H9 (cell line): ENCODE results near the gene MED15. TPM values are rescaled to one million over a fixed set of nuclear protein-coding genes. Genes with fewer than 3 reads are reported as not detected.

Experiments
- DNase-seq: peaks from one replicate; pipeline ENCODE4 v3.0.0-alpha.2; 2017
- H2AFZ ChIP-seq: one replicate; pipeline ENCODE4 v1.6.1; 2013; ENCODE audit warnings: mild to moderate bottlenecking, low read length, control low read depth, moderate library complexity
- H2AK5ac ChIP-seq: 2 replicates; pipeline ENCODE4 v1.6.1; 2013; ENCODE audit warnings: low read length, control low read depth, mixed read lengths; ENCODE audit not compliant: insufficient read length
- H2BK120ac ChIP-seq: one replicate; pipeline ENCODE4 v1.6.1; 2013; ENCODE audit warnings: low read depth, mild to moderate bottlenecking, low read length, control low read depth, inconsistent platforms; ENCODE audit not compliant: poor library complexity, severe bottlenecking
- H2BK12ac ChIP-seq: 2 replicates; pipeline ENCODE4 v1.6.1; 2013; ENCODE audit warnings: low read length, control low read depth, mixed read lengths, low read depth; ENCODE audit not compliant: insufficient read length
- H2BK15ac ChIP-seq: 2 replicates; pipeline ENCODE4 v1.6.1; 2013; ENCODE audit warnings: low read depth, low read length, control low read depth
- H2BK20ac ChIP-seq: one replicate; pipeline ENCODE4 v1.6.1; 2013; ENCODE audit warnings: low read depth, mild to moderate bottlenecking, low read length, control low read depth, inconsistent platforms; ENCODE audit not compliant: poor library complexity, severe bottlenecking
- H2BK5ac ChIP-seq: 2 replicates; pipeline ENCODE4 v1.6.1; 2013; ENCODE audit warnings: low read length, control low read depth, mixed read lengths; ENCODE audit not compliant: insufficient read length
- H3K14ac ChIP-seq: 2 replicates; pipeline ENCODE4 v1.6.1; 2013; ENCODE audit warnings: low read length, control low read depth; ENCODE audit not compliant: insufficient read depth
- H3K18ac ChIP-seq: 2 replicates; pipeline ENCODE4 v1.6.1; 2013; ENCODE audit warnings: low read depth, mild to moderate bottlenecking, mixed read lengths, low read length, control low read depth; ENCODE audit not compliant: insufficient read length
- H3K23ac ChIP-seq: 2 replicates; pipeline ENCODE4 v1.6.1; 2013; ENCODE audit warnings: low read length, control low read depth, mixed read lengths, low read depth; ENCODE audit not compliant: insufficient read length
- H3K23me2 ChIP-seq: 2 replicates; pipeline ENCODE4 v1.6.1; 2013; ENCODE audit warnings: low read depth, mild to moderate bottlenecking, mixed read lengths, low read length, control low read depth; ENCODE audit not compliant: insufficient read length, poor library complexity, severe bottlenecking
- H3K27ac ChIP-seq: 2 replicates; pipeline ENCODE4 v1.5.1; 2013; ENCODE audit warnings: low read length, control low read depth, mixed read lengths, low read depth; ENCODE audit not compliant: insufficient read length
- H3K27me3 ChIP-seq: 2 replicates; pipeline ENCODE4 v1.6.1; 2013; ENCODE audit warnings: low read length, control low read depth, inconsistent platforms; ENCODE audit not compliant: insufficient read depth
- H3K4ac ChIP-seq: 2 replicates; pipeline ENCODE4 v1.6.1; 2013; ENCODE audit warnings: low read depth, mild to moderate bottlenecking, control low read depth, inconsistent platforms, low read length, moderate library complexity
- H3K4me1 ChIP-seq: 2 replicates; pipeline ENCODE4 v1.6.1; 2013; ENCODE audit warnings: low read length, control low read depth, inconsistent platforms; ENCODE audit not compliant: insufficient read depth
- H3K4me2 ChIP-seq: 2 replicates; pipeline ENCODE4 v1.6.1; 2013; ENCODE audit warnings: low read length, control low read depth, mixed read lengths; ENCODE audit not compliant: insufficient read length, insufficient read depth
- H3K56ac ChIP-seq: 2 replicates; pipeline ENCODE4 v1.6.1; 2013; ENCODE audit warnings: low read depth, mild to moderate bottlenecking, mixed read lengths, low read length, control low read depth; ENCODE audit not compliant: insufficient read length
- H3K79me1 ChIP-seq: 2 replicates; pipeline ENCODE4 v1.6.1; 2013; ENCODE audit warnings: low read depth, mild to moderate bottlenecking, moderate library complexity, low read length, control low read depth, inconsistent platforms; ENCODE audit not compliant: insufficient read depth, poor library complexity, severe bottlenecking
- H3K79me2 ChIP-seq: 2 replicates; pipeline ENCODE4 v1.6.1; 2013; ENCODE audit warnings: low read length, control low read depth, inconsistent platforms; ENCODE audit not compliant: insufficient read depth
- H3K9ac ChIP-seq: 2 replicates; pipeline ENCODE4 v1.6.1; 2013; ENCODE audit warnings: low read length, control low read depth, mixed read lengths; ENCODE audit not compliant: insufficient read length; ENCODE audit errors: extremely low read depth
- H3K9me3 ChIP-seq: one replicate; pipeline ENCODE4 v1.6.1; 2013; ENCODE audit warnings: low read depth, low read length, inconsistent platforms; ENCODE audit not compliant: control insufficient read depth
- H3T11ph ChIP-seq: one replicate; pipeline ENCODE4 v1.6.1; 2013; ENCODE audit warnings: mild to moderate bottlenecking, low read length, control low read depth, inconsistent platforms
- H4K20me1 ChIP-seq: one replicate; pipeline ENCODE4 v1.6.1; 2013; ENCODE audit not compliant: control insufficient read depth, insufficient read length, insufficient read depth
- H4K5ac ChIP-seq: 2 replicates; pipeline ENCODE4 v1.6.1; 2013; ENCODE audit warnings: low read depth, mild to moderate bottlenecking, mixed read lengths, low read length, control low read depth; ENCODE audit not compliant: insufficient read length
- H4K8ac ChIP-seq: replicated peaks from 2 replicates; pipeline ENCODE4 v1.6.1; 2013; ENCODE audit warnings: low read length, control low read depth, mixed read lengths, low read depth; ENCODE audit not compliant: insufficient read length
- H4K91ac ChIP-seq: 2 replicates; pipeline ENCODE4 v1.6.1; 2013; ENCODE audit warnings: low read depth, mild to moderate bottlenecking, moderate library complexity, mixed read lengths, low read length, control low read depth; ENCODE audit not compliant: insufficient read length
- H3K27ac Mint-ChIP-seq, 3 experiments: 2 replicates in 2 of 3; 3 replicates in 1 of 3; pipeline ENCODE4 v1.8.0; 2020 to 2021; ENCODE audit warnings: mixed read lengths in 3 of 3, mild to moderate bottlenecking in 1 of 3, moderate library complexity in 1 of 3
- H3K27me3 Mint-ChIP-seq: 2 replicates; pipeline ENCODE4 v1.8.0; 2021; ENCODE audit warnings: low read depth, mild to moderate bottlenecking, moderate library complexity, mixed read lengths
- H3K36me3 Mint-ChIP-seq, 3 experiments: 2 replicates in 2 of 3; 3 replicates in 1 of 3; pipeline ENCODE4 v1.8.0; 2020 to 2021; ENCODE audit warnings: low read depth in 3 of 3, mixed read lengths in 3 of 3; ENCODE audit not compliant: insufficient read depth in 1 of 3
- H3K4me1 Mint-ChIP-seq, 2 experiments: 2 replicates each; pipeline ENCODE4 v1.8.0; 2020; ENCODE audit warnings: mixed read lengths in 2 of 2
- H3K4me3 Mint-ChIP-seq, 2 experiments: 2 replicates in 1 of 2; 3 replicates in 1 of 2; pipeline ENCODE4 v1.8.0; 2020 to 2021; ENCODE audit warnings: mild to moderate bottlenecking in 2 of 2, mixed read lengths in 2 of 2, moderate library complexity in 1 of 2
- H3K9me3 Mint-ChIP-seq, 2 experiments: 2 replicates in 1 of 2; 3 replicates in 1 of 2; pipeline ENCODE4 v1.8.0; 2020; ENCODE audit warnings: mild to moderate bottlenecking in 2 of 2, mixed read lengths in 2 of 2, moderate library complexity in 1 of 2
- WGBS: extraction: QIAGEN DNeasy Blood & Tissue Kit; methylation state at CpG from one replicate; pipeline ENCODE4 v1.1.7; 2013; ENCODE audit warnings: missing lambda C conversion rate, low lambda C conversion rate, mixed read lengths; ENCODE audit not compliant: insufficient read length; ENCODE audit errors: extremely low coverage; 5-methylcytosine and 5-hydroxymethylcytosine counted together
- total RNA-seq: library from RNA; stranded (reverse); gene quantifications from 2 replicates; pipeline ENCODE4 v1.2.1, GENCODE V29; 2021
- TF ChIP-seq, protein P1 (sequence below): fragments of 200-600 bp; sonication (generic); conservative IDR thresholded peaks from 3 replicates; pipeline ENCODE4 v1.8.0; 2021; ENCODE audit warnings: antibody characterized with exemption, mild to moderate bottlenecking

The MED15 gene
- total RNA-seq, 1 experiment from 2014 or later, result 47.4 TPM

DNA sequence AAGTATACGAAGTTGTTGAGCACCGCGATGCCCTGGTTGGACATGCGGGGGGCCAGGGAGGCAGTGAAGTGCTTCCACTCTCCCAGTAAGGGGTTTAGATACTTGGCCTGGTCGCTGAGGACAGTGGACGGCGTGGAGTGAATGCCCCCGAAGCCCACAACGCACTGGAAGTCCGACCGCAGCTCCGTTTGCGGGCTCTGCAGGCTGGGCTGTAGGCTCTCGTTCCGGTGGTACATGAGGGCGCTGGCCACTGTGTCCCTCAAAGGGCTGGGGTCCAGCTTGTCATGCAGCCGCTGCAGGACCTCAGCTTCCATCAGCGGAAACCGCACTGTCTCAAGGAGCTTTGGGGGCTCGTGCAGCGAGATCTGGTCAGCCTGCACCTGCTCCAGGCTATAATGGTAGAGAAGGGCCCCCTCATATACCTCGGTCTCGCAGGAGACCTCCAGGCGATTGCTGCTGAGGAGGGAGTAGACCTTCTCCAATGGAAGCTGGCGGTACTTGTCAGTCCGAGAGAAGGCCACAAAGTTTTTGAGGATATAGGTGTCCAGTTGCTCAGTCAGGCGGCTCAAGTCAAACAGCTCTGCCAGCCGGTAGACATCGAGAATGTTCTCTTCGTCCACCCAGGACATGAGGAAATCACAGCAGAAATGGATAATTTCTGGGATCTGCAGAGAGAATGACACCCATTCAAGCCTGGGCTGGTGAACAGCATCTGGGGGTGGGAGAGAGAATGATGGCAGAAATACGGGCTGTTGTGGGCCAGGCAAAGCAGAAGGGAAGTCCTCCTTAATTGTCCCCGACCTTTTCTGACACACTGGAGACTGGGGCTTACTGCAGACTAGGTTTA lies 42.3 kb upstream of the MED15 start:
- Histone ChIP-seq H2AK5ac (no peak overlapping the region), H2AFZ (no peak overlapping the region), H3K23ac (no peak overlapping the region), H4K8ac (no peak overlapping the region), H3T11ph (no peak overlapping the region), H3K27ac (no peak overlapping the region), H4K91ac (no peak overlapping the region), H2BK15ac (no peak overlapping the region), H3K27me3 (no peaks in the 10 kb centered on the region), H3K14ac (no peak overlapping the region; the same call in 1 of the 2 replicates), H3K4ac (no peak overlapping the region), H3K4me2 (no peak overlapping the region), H2BK12ac (no peak overlapping the region), H3K79me1 (no peaks in the 10 kb centered on the region), H3K56ac (no peak overlapping the region), H3K4me1 (peaks cover 3% of the 10 kb centered on the region; the same call in 1 of the 2 replicates), H3K18ac (no peak overlapping the region), H3K23me2 (no peaks in the 10 kb centered on the region), H3K79me2 (no peaks in the 10 kb centered on the region), H3K9me3 (no peaks in the 10 kb centered on the region), H4K20me1 (no peaks in the 10 kb centered on the region), H4K5ac (no peak overlapping the region), H2BK120ac (no peak overlapping the region), H2BK20ac (no peak overlapping the region), H3K9ac (no peak overlapping the region), H2BK5ac (no peak overlapping the region)
- no peaks in the 10 kb centered on the region for H3K9me3 Mint-ChIP-seq
- no peak overlapping the region for H3K4me3 Mint-ChIP-seq
- H3K4me1 Mint-ChIP-seq, result peaks cover 8 to 14% of the 10 kb centered on the region in 2 experiments
- H3K36me3 Mint-ChIP-seq, result peaks cover 0 to 15% (median 0%) of the 10 kb centered on the region in 3 experiments; a peak in 3 of 7 replicates
- DNase-seq, result no peak
- TF ChIP-seq, protein P1, sequence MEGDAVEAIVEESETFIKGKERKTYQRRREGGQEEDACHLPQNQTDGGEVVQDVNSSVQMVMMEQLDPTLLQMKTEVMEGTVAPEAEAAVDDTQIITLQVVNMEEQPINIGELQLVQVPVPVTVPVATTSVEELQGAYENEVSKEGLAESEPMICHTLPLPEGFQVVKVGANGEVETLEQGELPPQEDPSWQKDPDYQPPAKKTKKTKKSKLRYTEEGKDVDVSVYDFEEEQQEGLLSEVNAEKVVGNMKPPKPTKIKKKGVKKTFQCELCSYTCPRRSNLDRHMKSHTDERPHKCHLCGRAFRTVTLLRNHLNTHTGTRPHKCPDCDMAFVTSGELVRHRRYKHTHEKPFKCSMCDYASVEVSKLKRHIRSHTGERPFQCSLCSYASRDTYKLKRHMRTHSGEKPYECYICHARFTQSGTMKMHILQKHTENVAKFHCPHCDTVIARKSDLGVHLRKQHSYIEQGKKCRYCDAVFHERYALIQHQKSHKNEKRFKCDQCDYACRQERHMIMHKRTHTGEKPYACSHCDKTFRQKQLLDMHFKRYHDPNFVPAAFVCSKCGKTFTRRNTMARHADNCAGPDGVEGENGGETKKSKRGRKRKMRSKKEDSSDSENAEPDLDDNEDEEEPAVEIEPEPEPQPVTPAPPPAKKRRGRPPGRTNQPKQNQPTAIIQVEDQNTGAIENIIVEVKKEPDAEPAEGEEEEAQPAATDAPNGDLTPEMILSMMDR, result no peak
- H3K27ac Mint-ChIP-seq, result peak overlapping the region in 1 of 3 experiments; percentile 49; a peak in 1 of 7 replicates
- WGBS, result no CpG with 5 or more reads among the region's 32 CpGs
- no peaks in the 10 kb centered on the region for H3K27me3 Mint-ChIP-seq
